Naive thymus-derived CD4-positive, alpha-beta T cell (primary cell): Measurements from ENCODE around the gene MAVS. TPM values are rescaled to one million over a fixed set of nuclear protein-coding genes. Genes with fewer than 3 reads are reported as not detected.
"Not testable (repeated sequence)": the region's sequence is repeated elsewhere in the genome, so short reads cannot be mapped to it uniquely, and the experiment has no call there.

Experiments used
- ATAC-seq: fragments of 150-1000 bp; cut with Tn5 transposase; 2 replicates; pipeline ENCODE4 v1.10.0; 2021; ENCODE audit warnings: mild to moderate bottlenecking, moderate library complexity
- CTCF ChIA-PET: fragments of 350-600 bp; sonication (Branson Sonifier 250); formaldehyde crosslinking; loops from one replicate; lab custom pipeline; 2021; ENCODE audit warnings: antibody characterized with exemption; lab: Charles Lee
- POLR2A ChIA-PET: fragments of 350-600 bp; sonication (Branson Sonifier 250); formaldehyde crosslinking; loops from one replicate; lab custom pipeline; 2021; ENCODE audit warnings: antibody characterized with exemption, inconsistent platforms; lab: Charles Lee
- DNase-seq, 9 donors: peaks; one replicate each; pipeline versions ENCODE4 v3.0.0 to v3.0.0-alpha.2; 2020 to 2022; ENCODE audit warnings: mixed read lengths in 1 of 9
- H3K27ac ChIP-seq: one replicate; pipeline ENCODE4 v1.7.0; 2013; ENCODE audit warnings: mild to moderate bottlenecking, low read depth, low read length, moderate library complexity
- H3K27me3 ChIP-seq, 2 donors: one replicate each; pipeline ENCODE4 v1.7.0; 2013; ENCODE audit warnings: low read length in 2 of 2, mild to moderate bottlenecking in 2 of 2, moderate library complexity in 2 of 2; ENCODE audit not compliant: control insufficient read depth in 2 of 2, insufficient read depth in 2 of 2
- H3K36me3 ChIP-seq, 3 experiments: 1 replicate in 2 of 3; 2 replicates in 1 of 3; pipeline ENCODE4 v1.7.0; 2013; ENCODE audit warnings: low read length in 3 of 3, mild to moderate bottlenecking in 3 of 3, moderate library complexity in 1 of 3; ENCODE audit not compliant: insufficient read depth in 3 of 3, control insufficient read depth in 2 of 3
- H3K4me1 ChIP-seq, 2 donors: one replicate each; pipeline ENCODE4 v1.7.0; 2013; ENCODE audit warnings: low read length in 2 of 2, mild to moderate bottlenecking in 2 of 2, moderate library complexity in 1 of 2; ENCODE audit not compliant: control insufficient read depth in 2 of 2, insufficient read depth in 2 of 2
- H3K4me3 ChIP-seq: 2 replicates; pipeline ENCODE4 v1.7.0; 2013; ENCODE audit warnings: mild to moderate bottlenecking, low read length
- H3K9me3 ChIP-seq, 3 experiments: 1 replicate in 2 of 3; 2 replicates in 1 of 3; pipeline ENCODE4 v1.7.0; 2013; ENCODE audit warnings: low read length in 3 of 3; ENCODE audit not compliant: control insufficient read depth in 2 of 3
- H3K27ac Mint-ChIP-seq, 9 donors: one replicate each; pipeline ENCODE4 v1.8.0; 2020 to 2022; ENCODE audit warnings: mixed read lengths in 9 of 9, mild to moderate bottlenecking in 8 of 9, moderate library complexity in 5 of 9, inconsistent platforms in 2 of 9
- H3K27me3 Mint-ChIP-seq, 5 donors: one replicate each; pipeline ENCODE4 v1.8.0; 2021 to 2022; ENCODE audit warnings: mixed read lengths in 5 of 5, mild to moderate bottlenecking in 1 of 5
- H3K36me3 Mint-ChIP-seq, 5 donors: one replicate each; pipeline ENCODE4 v1.8.0; 2020 to 2022; ENCODE audit warnings: mixed read lengths in 5 of 5, mild to moderate bottlenecking in 3 of 5, inconsistent platforms in 1 of 5
- H3K4me1 Mint-ChIP-seq, 7 donors: one replicate each; pipeline ENCODE4 v1.8.0; 2020 to 2022; ENCODE audit warnings: mixed read lengths in 7 of 7, mild to moderate bottlenecking in 3 of 7, inconsistent platforms in 1 of 7
- H3K4me3 Mint-ChIP-seq, 10 donors: one replicate each; pipeline ENCODE4 v1.8.0; 2020 to 2022; ENCODE audit warnings: mild to moderate bottlenecking in 10 of 10, mixed read lengths in 10 of 10, moderate library complexity in 6 of 10, inconsistent platforms in 2 of 10
- H3K9me3 Mint-ChIP-seq, 11 donors: one replicate each; pipeline ENCODE4 v1.8.0; 2020 to 2022; ENCODE audit warnings: mixed read lengths in 11 of 11, mild to moderate bottlenecking in 4 of 11, inconsistent platforms in 1 of 11, moderate library complexity in 1 of 11
- intact Hi-C, 2 donors: fragments of 100-400 bp; cut with micrococcal nuclease; formaldehyde crosslinking; loops; one replicate each; pipeline ENCODE4 v1.15.1; 2023
- polyA plus RNA-seq, 2 donors: library from polyadenylated mRNA; unstranded; fragments of 300-500 nt; fragmentation: Illumina TruSeq; gene quantifications; one replicate each; pipeline ENCODE4 v1.2.3, GENCODE V29; 2021
- total RNA-seq, 6 experiments: library from RNA in 5 of 6; stranded (reverse) in 5 of 6; gene quantifications; 1 replicate in 5 of 6; 2 replicates in 1 of 6; pipeline ENCODE4 v1.2.3 and lab custom pipeline; 2021 to 2026

MAVS gene
- total and polyA plus RNA-seq, 7 experiments from 2014 or later: 3.5 to 49.9 (median 26.4) TPM

DNA sequence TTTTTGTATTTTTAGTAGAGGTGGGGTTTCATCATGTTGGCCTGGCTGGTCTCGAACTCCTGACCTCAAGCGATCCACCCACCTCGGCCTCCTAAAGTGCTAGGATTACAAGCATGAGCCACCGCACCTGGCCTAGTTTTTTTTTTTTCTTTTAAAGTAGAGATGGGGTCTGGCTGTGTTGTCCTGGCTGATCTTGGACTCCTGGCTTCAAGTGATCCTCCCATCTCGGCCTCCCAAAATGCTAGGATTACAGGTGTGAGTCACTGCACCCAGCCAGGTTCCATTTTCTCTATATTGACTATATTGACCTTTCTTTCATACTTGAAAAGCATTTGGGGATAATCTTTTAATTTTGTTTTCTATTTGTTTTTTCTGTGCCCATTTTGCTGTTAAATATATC, 55.8 kb downstream of the MAVS start:
- Mint-ChIP-seq H3K9me3 (peaks cover 0 to 2% (median 0%) of the 10 kb centered on the region in 11 donors), H3K4me1 (peaks cover 35 to 89% (median 64%) of the 10 kb centered on the region in 7 donors), H3K36me3 (peaks cover 0 to 2% (median 0%) of the 10 kb centered on the region in 5 donors), H3K27ac (peak overlapping the region in 6 of 9 donors; percentile 41 to 88 (median 64)), H3K27me3 (no peaks in the 10 kb centered on the region), H3K4me3 (peak overlapping the region in 4 of 10 donors; percentile 7 to 23 (median 14))
- intact Hi-C loops: no loop called here
- peaks cover 20 to 42% of the 10 kb centered on the region in 2 donors for H3K4me1 ChIP-seq
- CTCF ChIA-PET: no interaction called here
- DNase-seq: no peak
- POLR2A ChIA-PET: interaction anchor here (0.6 kb wide), 1 partner anchor 106 kb away, joined by 4 read pairs; no protein-coding TSS in a partner anchor
- no peaks in the 10 kb centered on the region for H3K9me3 ChIP-seq
- H3K4me3 ChIP-seq: no peak overlapping the region
- no peak for ATAC-seq
- no peak overlapping the region for H3K27ac ChIP-seq
- no peaks in the 10 kb centered on the region for H3K27me3 ChIP-seq
- H3K36me3 ChIP-seq: no peaks in the 10 kb centered on the region

DNA sequence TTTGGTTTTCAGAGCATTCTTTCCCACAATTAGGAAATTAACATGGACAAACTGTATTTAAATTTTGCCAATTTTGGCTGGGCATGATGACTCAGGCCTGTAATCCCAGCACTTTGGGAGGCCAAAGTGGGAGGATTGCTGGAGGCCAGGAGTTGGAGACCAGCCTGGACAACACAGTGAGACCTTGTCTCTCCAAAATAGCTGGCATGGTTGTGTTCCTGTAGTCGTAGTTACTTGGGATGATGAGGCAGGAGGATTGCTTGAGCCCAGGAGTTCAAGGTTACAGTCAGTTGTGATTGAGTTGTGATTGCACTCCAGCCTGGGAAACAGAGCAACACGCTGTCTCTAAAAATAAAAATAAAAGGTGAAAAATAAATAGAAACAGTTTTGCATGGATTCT, 57.6 kb downstream of the MAVS start:
- no peak overlapping the region for H3K27ac ChIP-seq
- H3K4me1 ChIP-seq: peaks cover 23 to 36% of the 10 kb centered on the region in 2 donors
- no peak overlapping the region for H3K4me3 ChIP-seq
- ChIA-PET CTCF (interaction anchor here (0.5 kb wide), 1 partner anchor 133 kb away, joined by 4 read pairs; no protein-coding TSS in a partner anchor), POLR2A (interaction anchor here (0.5 kb wide), 1 partner anchor 9 kb away, joined by 5 read pairs; no protein-coding TSS in a partner anchor)
- no peaks in the 10 kb centered on the region for H3K9me3 ChIP-seq
- Mint-ChIP-seq H3K4me3 (peak overlapping the region in 1 of 10 donors; percentile 2), H3K36me3 (peaks cover 0 to 13% (median 9%) of the 10 kb centered on the region in 5 donors), H3K4me1 (peaks cover 38 to 88% (median 73%) of the 10 kb centered on the region in 7 donors), H3K9me3 (peaks cover 0 to 2% (median 0%) of the 10 kb centered on the region in 11 donors), H3K27me3 (no peaks in the 10 kb centered on the region), H3K27ac (peak overlapping the region in 4 of 9 donors; percentile 52 to 84 (median 59))
- peaks cover 0 to 15% (median 2%) of the 10 kb centered on the region in 3 experiments for H3K36me3 ChIP-seq
- H3K27me3 ChIP-seq: no peaks in the 10 kb centered on the region
- intact Hi-C loops: no loop called here
- DNase-seq (no peak), ATAC-seq (no peak)

GRCh38 chr20:3904857-3905256, 58.2 kb downstream of the MAVS start:
- Mint-ChIP-seq H3K4me1 (peaks cover 35 to 81% (median 70%) of the 10 kb centered on the region in 7 donors), H3K27me3 (no peaks in the 10 kb centered on the region), H3K27ac (peak overlapping the region in 7 of 9 donors; percentile 14 to 88 (median 58)), H3K9me3 (peaks cover 0 to under 1% (median 0%) of the 10 kb centered on the region in 11 donors), H3K4me3 (peak overlapping the region in 6 of 10 donors; percentile 2 to 61 (median 16)), H3K36me3 (peaks cover 0 to 16% (median 9%) of the 10 kb centered on the region in 5 donors)
- H3K9me3 ChIP-seq: no peaks in the 10 kb centered on the region
- ChIA-PET POLR2A (no interaction called here), CTCF (interaction anchor here (0.5 kb wide), 1 partner anchor 133 kb away, joined by 4 read pairs; no protein-coding TSS in a partner anchor)
- ATAC-seq (no peak), DNase-seq (no peak)
- no peak overlapping the region for H3K4me3 ChIP-seq
- H3K36me3 ChIP-seq: peaks cover 0 to 21% (median 2%) of the 10 kb centered on the region in 3 experiments
- peaks cover 17 to 35% of the 10 kb centered on the region in 2 donors for H3K4me1 ChIP-seq
- intact Hi-C loops: loop anchor here in 1 of 2 donors (5.0 kb wide), 1 partner anchor 177 kb away; no protein-coding TSS in a partner anchor
- H3K27ac ChIP-seq: no peak overlapping the region
- H3K27me3 ChIP-seq: no peaks in the 10 kb centered on the region

DNA sequence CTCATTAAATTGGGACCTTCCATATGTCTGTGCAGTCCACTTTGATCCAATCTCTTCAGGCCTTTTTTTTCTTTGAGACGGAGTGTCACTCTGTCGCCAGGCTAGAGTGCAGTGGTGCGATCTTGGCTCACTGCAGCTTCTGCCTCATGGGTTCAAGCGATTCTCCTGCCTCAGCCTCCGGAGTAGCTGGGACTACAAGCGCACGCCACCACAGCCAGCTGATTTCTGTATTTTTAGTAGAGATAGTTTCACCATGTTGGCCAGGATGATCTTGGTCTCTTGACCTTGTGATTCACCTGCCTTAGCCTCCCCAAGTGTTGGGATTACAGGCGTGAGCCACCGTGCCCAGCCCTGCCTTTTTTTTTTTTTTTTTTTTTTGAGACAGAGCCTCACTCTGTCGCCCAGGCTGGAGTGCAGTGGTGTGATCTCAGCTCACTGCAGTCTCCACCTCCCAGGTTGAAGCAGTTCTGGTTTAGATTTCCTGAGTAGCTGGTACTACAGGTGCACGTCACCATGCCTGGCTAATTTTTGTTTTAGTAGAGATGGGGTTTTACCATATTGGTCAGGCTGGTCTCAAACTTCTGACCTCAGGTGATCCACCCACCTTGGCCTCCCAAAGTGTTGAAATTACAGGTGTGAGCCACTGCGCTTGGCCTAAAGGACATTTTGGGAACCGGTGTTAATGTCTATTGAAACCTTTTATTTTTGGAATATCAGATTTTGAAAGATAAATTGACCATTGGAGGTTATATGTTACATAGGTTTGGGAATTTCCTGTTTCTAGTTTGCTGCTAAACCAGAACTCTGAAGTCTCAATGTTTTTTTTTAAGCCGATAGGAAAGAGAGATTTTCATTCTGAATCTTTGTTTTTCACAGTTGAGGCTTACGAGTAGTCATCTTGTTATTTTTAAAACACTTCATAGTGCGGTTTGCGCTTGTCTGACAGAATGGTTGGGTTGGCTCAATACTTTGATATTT, 60.4 kb downstream of the MAVS start:
- Mint-ChIP-seq H3K4me3 (peak overlapping the region; percentile 4 to 82 (median 55)), H3K27ac (peak overlapping the region; percentile 48 to 98 (median 89)), H3K4me1 (peaks cover 18 to 70% (median 59%) of the 10 kb centered on the region in 7 donors), H3K36me3 (peaks cover 3 to 30% (median 23%) of the 10 kb centered on the region in 5 donors)
- POLR2A ChIA-PET: interaction anchor here (0.8 to 1.2 kb wide), 3 partner anchors 14 to 115 kb away, joined by 3 read pairs; no protein-coding TSS in a partner anchor
- H3K27me3 ChIP-seq, H3K9me3 ChIP-seq, H3K27me3 Mint-ChIP-seq, H3K9me3 Mint-ChIP-seq: not testable (repeated sequence)
- Histone ChIP-seq H3K36me3 (peaks cover 3 to 37% (median 14%) of the 10 kb centered on the region in 3 experiments), H3K4me3 (peak overlapping the region; percentile 14), H3K27ac (peak overlapping the region; percentile 51), H3K4me1 (peaks cover 9 to 25% of the 10 kb centered on the region in 2 donors)
- ATAC-seq (peak; percentile 86), DNase-seq (peak in 6 of 9 donors; percentile 31 to 54 (median 42))
- intact Hi-C loops: loop anchor here (1.0 to 5.0 kb wide), 2 partner anchors 18 to 175 kb away; partner anchors contain the start of gene PANK2 (in 2 of the 2)
- CTCF ChIA-PET: interaction anchor here (0.6 to 1.3 kb wide), 3 partner anchors 9 to 138 kb away, joined by 4 read pairs; no protein-coding TSS in a partner anchor

- Histone ChIP-seq H3K4me1 (peaks cover 9 to 21% of the 10 kb centered on the region in 2 donors), H3K4me3 (no peak overlapping the region), H3K27me3 (no peaks in the 10 kb centered on the region), H3K36me3 (peaks cover 15 to 51% (median 20%) of the 10 kb centered on the region in 3 experiments), H3K27ac (no peak overlapping the region), H3K9me3 (no peaks in the 10 kb centered on the region)
- CTCF ChIA-PET: no interaction called here
- H3K27ac Mint-ChIP-seq: peak overlapping the region in 6 of 9 donors; percentile 39 to 98 (median 89)
- DNase-seq (no peak), ATAC-seq (no peak)
- no peak overlapping the region for H3K4me3 Mint-ChIP-seq
- intact Hi-C loops: loop anchor here in 1 of 2 donors (5.0 kb wide), 1 partner anchor 174 kb away; no protein-coding TSS in a partner anchor
- no peaks in the 10 kb centered on the region for H3K9me3 Mint-ChIP-seq
- peaks cover 16 to 69% (median 48%) of the 10 kb centered on the region in 7 donors for H3K4me1 Mint-ChIP-seq
- POLR2A ChIA-PET: interaction anchor here (0.6 kb wide), 1 partner anchor 1854 kb away, joined by 4 read pairs; no protein-coding TSS in a partner anchor
- H3K27me3 Mint-ChIP-seq: no peaks in the 10 kb centered on the region
- H3K36me3 Mint-ChIP-seq: peaks cover 3 to 36% (median 30%) of the 10 kb centered on the region in 5 donors
These were observed 62.0 kb downstream of the MAVS start for GRCh38 chr20:3908667-3909066.

DNA sequence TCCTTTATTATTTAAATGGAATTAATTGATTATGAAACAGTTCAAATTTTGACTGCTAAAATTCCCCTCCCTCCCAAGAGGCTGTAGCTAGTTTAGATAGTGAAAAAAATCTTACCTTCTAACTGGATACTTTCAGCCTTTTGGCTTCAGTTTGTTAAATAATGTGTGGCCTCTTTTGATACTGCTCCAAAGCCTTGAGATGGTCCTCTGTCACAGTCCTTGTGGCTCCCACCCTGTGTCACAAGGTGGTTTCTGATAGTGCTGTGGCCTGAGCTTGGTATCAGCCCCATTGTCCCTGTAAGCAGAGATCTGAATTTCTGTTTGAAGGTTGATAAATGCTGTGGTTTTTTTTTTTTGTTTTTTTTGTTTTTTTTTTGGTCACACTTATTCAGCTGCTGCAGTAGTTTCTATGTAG, 63.3 kb downstream of the MAVS start:
- CTCF ChIA-PET: no interaction called here
- no peak for ATAC-seq

More for the DNA sequence above, 63.3 kb downstream of the MAVS start:
- no peaks in the 10 kb centered on the region for H3K27me3 Mint-ChIP-seq
- Histone ChIP-seq H3K4me3 (no peak overlapping the region), H3K36me3 (peaks cover 19 to 64% (median 20%) of the 10 kb centered on the region in 3 experiments), H3K27me3 (no peaks in the 10 kb centered on the region), H3K27ac (no peak overlapping the region), H3K4me1 (peaks cover 6 to 16% of the 10 kb centered on the region in 2 donors), H3K9me3 (no peaks in the 10 kb centered on the region)
- H3K4me1 Mint-ChIP-seq: peaks cover 18 to 68% (median 39%) of the 10 kb centered on the region in 7 donors
- H3K36me3 Mint-ChIP-seq: peaks cover 10 to 44% (median 40%) of the 10 kb centered on the region in 5 donors
- POLR2A ChIA-PET: interaction anchor here (0.6 to 1.4 kb wide), 4 partner anchors 8 to 102 kb away, joined by 3 to 5 read pairs (median 4); no protein-coding TSS in a partner anchor
- H3K27ac Mint-ChIP-seq: peak overlapping the region in 4 of 9 donors; percentile 43 to 91 (median 66)
- no peak overlapping the region for H3K4me3 Mint-ChIP-seq
- intact Hi-C loops: loop anchor here in 1 of 2 donors (5.0 kb wide), 1 partner anchor 172 kb away; no protein-coding TSS in a partner anchor
- no peak for DNase-seq
- no peaks in the 10 kb centered on the region for H3K9me3 Mint-ChIP-seq
